Measurements from ENCODE around the gene SDR9C7.
"Not testable (repeated sequence)": the region's sequence is repeated elsewhere in the genome, so short reads cannot be mapped to it uniquely, and the experiment has no call there.

The SDR9C7 gene

GRCh38 chr12:56933826-56934625 is at the start of gene SDR9C7:
Gene SDR9C7 (minus strand): TSS chr12:56934408. CDS start chr12:56934261, 147 bp downstream.
- Histone ChIP-seq H3K4me1 (ENCODE audit: insufficient read depth, low read length) (peaks cover 7% of the 10 kb centered on the region; the same call in 1 of the 2 replicates), H3K9ac (ENCODE audit: low read depth, low read length) (no peak within 1 kb of the TSS), H3K9me3 (ENCODE audit: control insufficient read depth, insufficient read depth, low read length) (no peaks in the 10 kb centered on the region), H3K36me3 (ENCODE audit: insufficient read depth, low read length) (no peaks in the 10 kb centered on the region)

- Histone ChIP-seq H3K36me3 (ENCODE audit: insufficient read depth, low read length) (no peaks in the 10 kb centered on the region), H3K4me1 (ENCODE audit: insufficient read depth, low read length) (peaks cover 13% of the 10 kb centered on the region; the same call in 1 of the 2 replicates), H3K9ac (ENCODE audit: low read depth, low read length) (no peak overlapping the region), H3K9me3 (ENCODE audit: control insufficient read depth, insufficient read depth, low read length) (no peaks in the 10 kb centered on the region)
These were observed 49.2 kb upstream of the SDR9C7 start for GRCh38 chr12:56983386-56983785.

DNA sequence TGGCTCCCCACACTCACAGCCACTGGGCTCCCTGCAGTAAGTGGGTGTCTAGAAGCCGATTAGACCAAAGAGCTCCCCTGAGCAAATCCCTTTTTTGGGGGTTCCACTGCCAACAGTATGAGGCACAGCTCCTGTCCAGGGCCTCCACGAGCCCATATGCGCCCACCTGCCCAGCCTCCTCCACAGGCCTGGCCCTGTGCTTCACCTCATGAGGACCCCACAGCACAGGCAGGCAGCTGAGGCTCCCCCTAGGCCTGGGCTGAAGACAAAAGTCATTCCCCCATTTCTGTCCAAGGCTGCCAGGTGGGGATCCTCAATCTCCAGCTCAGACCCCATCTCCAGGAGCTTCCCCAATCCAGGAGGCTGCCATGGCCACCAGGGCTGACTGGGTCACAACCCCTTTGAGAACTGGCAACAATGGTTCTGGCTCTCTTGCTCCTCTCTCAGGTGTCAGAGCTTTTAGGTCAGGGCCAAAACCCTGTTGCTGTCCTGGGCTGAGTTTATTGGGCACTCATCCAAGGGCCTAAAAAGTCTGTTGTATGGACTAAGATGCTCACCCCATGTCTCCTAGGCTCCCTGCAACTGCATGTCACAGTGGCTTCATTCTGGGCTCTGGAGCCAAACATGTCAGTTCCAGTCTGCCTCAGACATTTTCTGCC is 48.5 kb upstream of the SDR9C7 start:
- not testable (repeated sequence) for H3K9me3 ChIP-seq (ENCODE audit: control insufficient read depth, insufficient read depth, low read length); H3K4me1 ChIP-seq (ENCODE audit: insufficient read depth, low read length); H3K36me3 ChIP-seq (ENCODE audit: insufficient read depth, low read length); H3K9ac ChIP-seq (ENCODE audit: low read depth, low read length)

DNA sequence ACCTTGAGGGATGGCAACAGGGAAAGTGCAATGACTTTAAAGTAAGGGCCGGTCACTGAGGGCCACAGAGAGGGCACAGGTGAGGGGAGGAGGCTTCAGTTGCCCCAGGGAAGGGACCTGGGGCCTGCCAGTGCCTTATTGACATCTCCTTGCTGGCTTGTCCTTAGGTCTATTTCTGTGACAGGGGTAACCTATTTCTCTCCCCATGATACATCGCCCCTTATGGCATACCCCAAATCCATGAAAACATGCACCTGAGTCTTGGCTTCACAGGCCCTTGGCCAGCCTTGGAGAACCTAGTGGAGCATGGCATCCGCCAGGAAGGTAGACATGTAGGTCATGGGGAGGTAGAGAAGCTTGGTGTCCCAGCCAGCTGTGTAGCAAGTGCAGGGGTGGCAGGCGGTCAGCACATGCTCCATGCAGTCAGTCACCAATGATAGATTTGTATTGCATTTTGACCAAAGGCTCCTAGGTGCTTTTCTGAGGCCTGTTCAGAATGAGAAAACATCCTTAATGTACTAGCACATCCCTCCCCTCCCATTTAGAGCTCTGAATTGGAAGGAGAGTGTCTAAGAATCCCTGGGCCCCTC is 46.8 kb upstream of the SDR9C7 start:
- no peaks in the 10 kb centered on the region for H3K36me3 ChIP-seq (ENCODE audit: insufficient read depth, low read length)
- H3K9ac ChIP-seq (ENCODE audit: low read depth, low read length), result no peak overlapping the region
- H3K4me1 ChIP-seq (ENCODE audit: insufficient read depth, low read length), result 0 out of 2 replicates have a peak, but pooled peaks cover 2% of the 10 kb centered on the region
- no peaks in the 10 kb centered on the region for H3K9me3 ChIP-seq (ENCODE audit: control insufficient read depth, insufficient read depth, low read length)

DNA sequence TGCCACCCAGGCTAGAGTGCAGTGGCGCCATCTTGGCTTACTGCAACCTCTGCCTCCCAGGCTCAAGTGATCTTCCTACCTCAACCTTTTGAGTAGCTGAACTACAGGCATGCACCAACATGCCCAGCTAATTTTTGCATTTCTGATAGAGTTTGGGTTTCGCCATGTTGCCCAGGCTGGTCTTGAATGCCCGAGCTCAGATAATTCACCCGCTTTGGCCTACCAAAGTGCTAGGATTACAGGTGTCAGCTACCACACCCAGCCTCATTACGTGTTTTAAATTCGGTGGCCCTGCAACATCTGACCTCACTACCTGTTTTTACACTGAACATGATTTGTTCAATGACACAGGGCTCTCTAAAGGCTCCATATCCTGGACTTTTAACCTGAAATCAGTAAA is 46.1 kb upstream of the SDR9C7 start:
- Histone ChIP-seq H3K36me3 (ENCODE audit: insufficient read depth, low read length) (no peaks in the 10 kb centered on the region), H3K9ac (ENCODE audit: low read depth, low read length) (no peak overlapping the region), H3K9me3 (ENCODE audit: control insufficient read depth, insufficient read depth, low read length) (no peaks in the 10 kb centered on the region), H3K4me1 (ENCODE audit: insufficient read depth, low read length) (no peaks in the 10 kb centered on the region)

DNA sequence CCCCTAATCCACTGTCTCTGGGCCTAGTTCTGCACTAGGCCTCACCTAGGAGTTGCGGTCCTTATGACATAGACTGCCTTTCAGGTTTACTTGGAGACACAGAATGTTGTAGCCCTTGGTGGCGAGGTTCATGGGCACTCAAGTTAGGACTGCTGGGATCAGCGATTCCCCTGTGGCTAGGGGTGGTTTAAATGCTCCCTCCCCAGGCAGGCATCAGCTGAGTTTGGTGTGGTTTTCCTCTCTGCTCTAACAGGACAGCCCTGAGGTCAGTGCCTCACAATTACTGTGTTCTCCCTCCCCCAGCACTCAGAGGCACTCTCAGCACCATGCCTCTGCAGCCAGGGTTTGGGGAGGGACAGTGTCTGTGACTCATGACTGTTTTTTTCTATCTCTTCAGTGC is 45.4 kb upstream of the SDR9C7 start:
- Histone ChIP-seq H3K9me3 (ENCODE audit: control insufficient read depth, insufficient read depth, low read length) (no peaks in the 10 kb centered on the region), H3K9ac (ENCODE audit: low read depth, low read length) (no peak overlapping the region), H3K36me3 (ENCODE audit: insufficient read depth, low read length) (no peaks in the 10 kb centered on the region), H3K4me1 (ENCODE audit: insufficient read depth, low read length) (no peaks in the 10 kb centered on the region)

GRCh38 chr12:56978397-56979138 is 44.4 kb upstream of the SDR9C7 start:
- no peaks in the 10 kb centered on the region for H3K9me3 ChIP-seq (ENCODE audit: control insufficient read depth, insufficient read depth, low read length)
- H3K4me1 ChIP-seq (ENCODE audit: insufficient read depth, low read length), result no peaks in the 10 kb centered on the region
- H3K9ac ChIP-seq (ENCODE audit: low read depth, low read length), result no peak overlapping the region
- H3K36me3 ChIP-seq (ENCODE audit: insufficient read depth, low read length), result no peaks in the 10 kb centered on the region

DNA sequence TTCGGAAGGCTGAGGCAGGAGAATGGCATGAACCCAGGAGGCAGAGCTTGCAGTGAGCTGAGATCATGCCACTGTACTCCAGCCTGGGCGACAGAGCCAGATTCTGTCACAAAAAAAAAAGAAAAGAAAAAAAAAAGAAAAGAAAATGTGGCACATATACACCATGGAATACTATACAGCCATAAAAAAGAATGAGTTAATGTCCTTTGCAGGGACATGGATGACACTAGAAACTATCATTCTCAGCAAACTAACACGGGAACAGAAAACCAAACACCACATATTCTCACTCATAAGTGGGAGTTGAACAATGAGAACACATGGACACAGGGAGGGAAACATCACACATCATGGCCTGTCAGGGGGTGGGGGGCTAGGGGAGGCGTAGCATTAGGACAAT is 43.2 kb upstream of the SDR9C7 start:
- not testable (repeated sequence) for H3K9me3 ChIP-seq (ENCODE audit: control insufficient read depth, insufficient read depth, low read length); H3K9ac ChIP-seq (ENCODE audit: low read depth, low read length); H3K36me3 ChIP-seq (ENCODE audit: insufficient read depth, low read length); H3K4me1 ChIP-seq (ENCODE audit: insufficient read depth, low read length)

GRCh38 chr12:56974224-56974623 is 40.0 kb upstream of the SDR9C7 start:
- not testable (repeated sequence) for H3K9me3 ChIP-seq (ENCODE audit: control insufficient read depth, insufficient read depth, low read length); H3K4me1 ChIP-seq (ENCODE audit: insufficient read depth, low read length); H3K36me3 ChIP-seq (ENCODE audit: insufficient read depth, low read length); H3K9ac ChIP-seq (ENCODE audit: low read depth, low read length)

DNA sequence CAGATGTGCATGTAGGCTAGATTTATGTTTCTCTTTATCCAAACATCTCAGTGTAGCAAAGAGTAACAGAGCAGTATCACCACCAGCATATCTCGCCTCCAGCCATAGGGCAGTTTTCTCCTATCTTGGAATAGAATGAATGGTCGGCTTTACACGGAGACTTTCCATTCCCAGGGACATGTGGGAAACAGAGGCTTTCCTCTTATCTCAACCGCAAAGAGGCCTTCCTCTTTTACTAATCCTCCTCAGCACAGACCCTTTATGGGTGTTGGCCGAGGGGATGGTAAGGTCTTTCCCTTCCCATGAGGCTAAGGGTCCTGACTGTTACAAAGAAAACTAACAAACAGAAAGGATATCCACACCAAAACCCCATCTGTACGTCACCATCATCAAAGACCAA is 34.7 kb upstream of the SDR9C7 start:
- H3K9me3 ChIP-seq (ENCODE audit: control insufficient read depth, insufficient read depth, low read length); H3K9ac ChIP-seq (ENCODE audit: low read depth, low read length); H3K36me3 ChIP-seq (ENCODE audit: insufficient read depth, low read length); H3K4me1 ChIP-seq (ENCODE audit: insufficient read depth, low read length): not testable (repeated sequence)

DNA sequence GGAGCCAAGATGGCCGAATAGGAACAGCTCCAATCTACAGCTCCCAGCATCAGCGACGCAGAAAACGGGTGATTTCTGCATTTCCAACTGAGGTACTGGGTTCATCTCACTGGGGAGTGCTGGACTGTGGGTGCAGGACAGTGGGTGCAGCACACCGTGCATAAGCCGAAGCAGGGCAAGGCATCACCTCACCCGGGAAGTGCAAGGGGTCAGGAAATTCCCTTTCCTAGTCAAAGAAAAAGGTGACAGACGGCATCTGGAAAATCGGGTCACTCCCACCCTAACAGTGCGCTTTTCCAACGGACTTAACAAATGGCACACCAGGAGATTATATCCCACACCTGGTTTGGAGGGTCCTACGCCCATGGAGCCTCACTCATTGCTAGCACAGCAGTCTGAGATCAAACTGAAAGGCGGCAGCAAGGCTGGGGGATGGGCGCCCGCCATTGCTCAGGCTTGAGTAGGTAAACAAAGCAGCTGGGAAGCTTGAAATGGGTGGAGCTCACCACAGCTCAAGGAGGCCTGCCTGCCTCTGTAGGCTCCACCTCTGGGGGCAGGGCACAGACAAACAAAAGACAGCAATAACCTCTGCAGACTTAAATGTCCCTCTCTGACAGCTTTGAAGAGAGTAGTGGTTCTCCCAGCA is 31.9 kb upstream of the SDR9C7 start:
- not testable (repeated sequence) for H3K9ac ChIP-seq (ENCODE audit: low read depth, low read length); H3K9me3 ChIP-seq (ENCODE audit: control insufficient read depth, insufficient read depth, low read length); H3K4me1 ChIP-seq (ENCODE audit: insufficient read depth, low read length); H3K36me3 ChIP-seq (ENCODE audit: insufficient read depth, low read length)

DNA sequence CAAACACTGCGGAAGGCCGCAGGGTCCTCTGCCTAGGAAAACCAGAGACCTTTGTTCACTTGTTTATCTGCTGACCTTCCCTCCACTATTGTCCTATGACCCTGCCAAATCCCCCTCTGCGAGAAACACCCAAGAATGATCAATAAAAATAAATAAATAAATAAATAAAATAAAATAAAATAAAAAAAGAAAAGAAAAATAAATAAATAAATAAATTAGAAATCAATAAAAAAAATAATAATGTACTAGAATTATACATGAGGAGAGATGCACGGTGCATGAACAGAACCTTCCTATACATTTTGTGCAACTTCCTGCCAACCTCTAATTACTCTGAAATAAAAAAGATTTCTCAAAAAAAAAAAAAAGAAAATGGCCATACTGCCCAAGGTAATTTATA is 30.9 kb upstream of the SDR9C7 start:
- H3K4me1 ChIP-seq (ENCODE audit: insufficient read depth, low read length); H3K9ac ChIP-seq (ENCODE audit: low read depth, low read length): not testable (repeated sequence)

GRCh38 chr12:56963557-56963956 is 29.3 kb upstream of the SDR9C7 start:
- not testable (repeated sequence) for H3K9me3 ChIP-seq (ENCODE audit: control insufficient read depth, insufficient read depth, low read length); H3K9ac ChIP-seq (ENCODE audit: low read depth, low read length); H3K4me1 ChIP-seq (ENCODE audit: insufficient read depth, low read length); H3K36me3 ChIP-seq (ENCODE audit: insufficient read depth, low read length)

More for the DNA sequence above, 30.9 kb upstream of the SDR9C7 start:
- not testable (repeated sequence) for H3K9me3 ChIP-seq (ENCODE audit: control insufficient read depth, insufficient read depth, low read length); H3K36me3 ChIP-seq (ENCODE audit: insufficient read depth, low read length)

DNA sequence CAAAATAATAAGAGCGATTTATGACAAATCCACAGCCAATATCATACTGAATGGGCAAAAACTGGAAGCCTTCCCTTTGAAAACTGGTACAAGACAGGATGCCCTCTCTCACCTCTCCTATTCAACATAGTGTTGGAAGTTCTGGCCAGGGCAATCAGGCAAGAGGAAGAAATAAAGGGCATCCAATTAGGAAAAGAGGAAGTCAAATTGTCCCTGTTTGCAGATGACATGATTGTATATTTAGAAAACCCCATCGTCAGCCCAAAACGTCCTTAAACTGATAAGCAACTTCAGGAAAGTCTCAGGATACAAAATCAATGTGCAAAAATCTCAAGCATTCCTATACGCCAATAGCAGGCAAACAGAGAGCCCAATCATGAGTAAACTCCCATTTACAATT is 28.0 kb upstream of the SDR9C7 start:
- H3K36me3 ChIP-seq (ENCODE audit: insufficient read depth, low read length); H3K4me1 ChIP-seq (ENCODE audit: insufficient read depth, low read length); H3K9me3 ChIP-seq (ENCODE audit: control insufficient read depth, insufficient read depth, low read length); H3K9ac ChIP-seq (ENCODE audit: low read depth, low read length): not testable (repeated sequence)
